Sigmoid colon (tissue), 4 donors: Measurements from ENCODE around the gene HSD17B12.

Experiments
- POLR2A ChIP-seq, 2 donors: fragments of 450-650 bp; IDR thresholded peaks; one replicate each; pipeline ENCODE4 v1.6.1; 2016; ENCODE audit warnings: antibody characterized with exemption in 2 of 2, mild to moderate bottlenecking in 2 of 2, moderate library complexity in 2 of 2
- POLR2AphosphoS5 ChIP-seq, 4 donors: sonication (generic); formaldehyde crosslinking; IDR thresholded peaks; one replicate each; pipeline ENCODE4 v1.6.1; 2017; ENCODE audit warnings: antibody characterized with exemption in 4 of 4
- TF ChIP-seq, protein P1 (sequence below), 4 experiments: fragments of 450-650 bp in 3 of 4; fragments of 200-600 bp in 1 of 4; IDR thresholded peaks; one replicate each; pipeline ENCODE4 v1.5.1; 2016 to 2019; ENCODE audit warnings: antibody characterized with exemption in 4 of 4, mild to moderate bottlenecking in 3 of 4, moderate library complexity in 2 of 4

DNA sequence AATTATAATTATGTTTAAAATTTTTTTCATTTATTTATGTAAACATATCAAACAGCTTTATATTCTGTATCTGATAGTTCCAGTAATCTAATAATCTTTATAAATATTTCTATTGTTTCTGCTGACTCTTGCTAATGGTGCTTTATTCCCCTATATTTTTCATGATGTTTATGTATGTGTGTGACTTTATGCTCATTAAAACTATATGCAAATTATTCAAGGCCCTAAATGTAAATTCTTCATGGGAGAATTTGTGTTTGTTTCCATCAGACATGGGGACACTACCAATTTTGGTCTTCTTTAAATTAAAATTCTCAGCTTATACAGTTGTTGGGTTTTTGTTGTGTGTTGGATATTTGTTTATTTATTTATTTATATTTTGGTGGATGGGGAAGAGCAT is 186.4 kb downstream of the HSD17B12 start:
- TF ChIP-seq, protein P1, sequence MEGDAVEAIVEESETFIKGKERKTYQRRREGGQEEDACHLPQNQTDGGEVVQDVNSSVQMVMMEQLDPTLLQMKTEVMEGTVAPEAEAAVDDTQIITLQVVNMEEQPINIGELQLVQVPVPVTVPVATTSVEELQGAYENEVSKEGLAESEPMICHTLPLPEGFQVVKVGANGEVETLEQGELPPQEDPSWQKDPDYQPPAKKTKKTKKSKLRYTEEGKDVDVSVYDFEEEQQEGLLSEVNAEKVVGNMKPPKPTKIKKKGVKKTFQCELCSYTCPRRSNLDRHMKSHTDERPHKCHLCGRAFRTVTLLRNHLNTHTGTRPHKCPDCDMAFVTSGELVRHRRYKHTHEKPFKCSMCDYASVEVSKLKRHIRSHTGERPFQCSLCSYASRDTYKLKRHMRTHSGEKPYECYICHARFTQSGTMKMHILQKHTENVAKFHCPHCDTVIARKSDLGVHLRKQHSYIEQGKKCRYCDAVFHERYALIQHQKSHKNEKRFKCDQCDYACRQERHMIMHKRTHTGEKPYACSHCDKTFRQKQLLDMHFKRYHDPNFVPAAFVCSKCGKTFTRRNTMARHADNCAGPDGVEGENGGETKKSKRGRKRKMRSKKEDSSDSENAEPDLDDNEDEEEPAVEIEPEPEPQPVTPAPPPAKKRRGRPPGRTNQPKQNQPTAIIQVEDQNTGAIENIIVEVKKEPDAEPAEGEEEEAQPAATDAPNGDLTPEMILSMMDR (IDR thresholded peaks at IDR 0.05): no peak
- no peak for TF ChIP-seq POLR2A (IDR thresholded peaks at IDR 0.05)
- TF ChIP-seq POLR2AphosphoS5 (IDR thresholded peaks at IDR 0.05): no peak
